OCI-LY1 (cell line): ENCODE measurements around the gene SNRPD3.

ENCODE experiments used
- CTCF ChIP-seq: fragments of 200-600 bp; sonication (generic), shearing (Covaris generic); IDR thresholded peaks from 2 replicates; pipeline ENCODE4 v1.5.1; 2017; ENCODE audit warnings: mild to moderate bottlenecking, antibody characterized with exemption, low read length, moderate library complexity, mixed read lengths
- EZH2 ChIP-seq: fragments of 200-600 bp; sonication (generic), shearing (Covaris generic); IDR thresholded peaks from 2 replicates; pipeline ENCODE4 v1.8.0; 2017; ENCODE audit warnings: borderline replicate concordance, mixed run types, mild to moderate bottlenecking, antibody characterized with exemption, low read length, moderate library complexity, mixed read lengths

GRCh38 chr22:24595228-24595627 is 39.4 kb downstream of the SNRPD3 start:
- TF ChIP-seq CTCF: no peak
- no peak for TF ChIP-seq EZH2
